ENCODE measurements around the gene QPRT. TPM values are rescaled to one million over a fixed set of nuclear protein-coding genes. Genes with fewer than 3 reads are reported as not detected.
"Not testable (repeated sequence)": the region's sequence is repeated elsewhere in the genome, so short reads cannot be mapped to it uniquely, and the experiment has no call there.

Gene QPRT
- polyA plus RNA-seq, 3 donors from 2014 or later: 0.81 to 4.7 (median 2.1) TPM

DNA sequence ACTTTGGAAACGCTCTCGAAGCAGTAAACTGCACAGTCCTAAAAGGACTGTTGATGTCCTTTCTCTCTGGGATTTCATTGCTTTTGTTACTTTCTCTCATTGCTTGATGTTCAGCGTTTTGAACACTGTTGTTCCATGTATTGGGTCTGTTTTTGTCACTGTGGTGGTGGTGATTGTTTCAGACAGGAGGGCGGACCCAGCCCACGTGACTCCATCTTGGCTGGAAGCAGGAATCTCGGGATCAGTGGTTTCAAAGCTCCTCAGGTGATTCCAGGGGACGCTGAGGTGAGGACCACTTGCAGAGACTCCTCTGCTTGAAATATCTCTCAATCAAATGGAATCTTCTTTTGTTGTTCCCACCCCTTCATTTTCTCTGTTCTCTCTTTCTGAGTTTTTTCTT, 48.5 kb downstream of the QPRT start:
- Mint-ChIP-seq H3K36me3 (peaks cover 0 to 3% (median 3%) of the 10 kb centered on the region in 3 donors), H3K4me1 (peaks cover 21 to 22% of the 10 kb centered on the region in 2 donors), H3K27me3 (ENCODE audit: low read depth in 3 of 3) (peaks cover 2 to 5% (median 4%) of the 10 kb centered on the region in 3 donors), H3K9me3 (no peaks in the 10 kb centered on the region), H3K27ac (peak overlapping the region in 1 of 6 donors; percentile 0), H3K4me3 (no peak overlapping the region)
- DNase-seq: no peak

DNA sequence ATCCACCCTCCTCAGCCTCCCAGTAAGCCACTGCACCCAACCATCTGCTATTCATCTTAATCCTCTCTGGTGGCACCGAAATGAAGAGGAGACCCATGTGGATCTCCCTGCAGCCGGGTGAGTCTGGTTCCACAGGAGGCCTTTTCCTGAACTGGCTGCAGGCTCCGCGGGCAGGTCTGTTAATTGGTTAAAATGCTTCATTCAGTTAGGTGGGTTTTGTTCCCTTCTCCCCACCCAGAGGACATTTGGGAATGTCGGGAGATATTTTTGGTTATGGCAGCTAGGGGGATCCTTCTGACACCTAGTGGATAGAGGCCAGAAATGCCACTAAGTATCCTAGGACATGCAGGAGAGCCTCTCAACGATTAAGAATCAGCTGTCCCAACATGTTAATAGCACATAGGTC, 50.1 kb downstream of the QPRT start:
- DNase-seq: no peak
- Mint-ChIP-seq H3K36me3 (peaks cover 0 to 4% (median 3%) of the 10 kb centered on the region in 3 donors), H3K27me3 (ENCODE audit: low read depth in 3 of 3) (peaks cover 2 to 14% (median 7%) of the 10 kb centered on the region in 3 donors), H3K9me3 (no peaks in the 10 kb centered on the region), H3K4me3 (peak overlapping the region in 1 of 5 donors; percentile 29), H3K27ac (peak overlapping the region in 2 of 6 donors; percentile 49 to 68), H3K4me1 (peaks cover 35 to 37% of the 10 kb centered on the region in 2 donors)

DNA sequence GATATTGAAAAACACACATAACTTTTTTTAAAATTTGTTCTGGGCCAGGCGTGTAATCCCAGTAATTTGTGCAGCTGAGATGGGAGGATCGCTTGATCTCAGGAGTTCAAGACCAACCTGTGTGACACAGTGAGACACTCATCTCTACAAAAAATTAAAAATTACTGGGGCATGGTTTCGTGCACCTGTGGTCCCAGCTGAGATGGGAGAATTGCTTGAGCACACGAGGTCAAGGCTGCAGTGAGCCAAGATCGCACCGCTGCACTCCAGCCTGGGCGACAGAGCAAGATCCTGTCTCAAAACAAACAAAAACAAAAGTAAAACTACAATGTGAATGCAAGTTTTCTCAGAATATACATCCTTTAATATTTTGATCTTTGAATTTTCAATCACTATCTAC, 51.7 kb downstream of the QPRT start:
- Mint-ChIP-seq H3K27ac (peak overlapping the region; percentile 85 to 99 (median 92)), H3K36me3 (peaks cover 0 to 8% (median 3%) of the 10 kb centered on the region in 3 donors), H3K4me3 (peak overlapping the region; percentile 65 to 76 (median 73))

DNA sequence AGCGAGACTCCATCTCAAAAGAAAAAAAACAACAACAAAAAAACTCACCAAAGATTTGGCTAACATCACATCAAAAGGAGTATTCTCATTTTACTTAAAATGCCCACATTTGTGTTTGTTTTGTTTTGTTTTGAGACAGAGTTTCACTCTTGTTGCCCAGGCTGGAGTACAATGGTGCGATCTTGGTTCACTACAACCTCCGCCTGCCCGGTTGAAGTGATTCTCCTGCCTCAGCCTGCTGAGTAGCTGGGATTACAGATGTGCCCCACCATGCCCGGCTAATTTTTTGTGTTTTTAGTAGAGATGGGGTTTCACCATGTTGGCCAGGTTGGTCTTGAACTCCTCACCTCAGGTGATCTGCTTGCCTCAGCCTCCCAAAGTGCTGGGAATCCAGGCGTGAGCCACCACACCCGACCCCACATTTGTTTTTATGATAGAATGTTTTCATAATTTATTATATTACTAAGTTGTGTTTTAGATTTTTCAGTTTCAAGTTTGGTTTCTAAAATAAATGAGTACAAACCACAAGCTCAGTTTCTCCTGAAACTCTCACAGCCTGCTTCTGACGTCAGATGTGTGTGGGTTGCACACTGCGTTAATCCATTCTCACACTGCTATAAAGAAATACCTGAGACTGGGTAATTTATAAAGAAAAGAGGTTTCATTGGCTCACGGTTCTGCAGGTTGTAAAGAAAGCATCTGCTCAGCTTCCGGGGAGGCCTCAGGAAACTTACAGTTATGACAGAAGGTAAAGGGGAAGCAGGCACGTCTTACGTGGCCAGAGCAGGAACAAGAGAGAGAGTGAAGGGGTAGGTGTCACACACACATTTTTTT, 53.0 kb downstream of the QPRT start:
- H3K36me3 Mint-ChIP-seq, H3K9me3 Mint-ChIP-seq: not testable (repeated sequence)
- peak overlapping the region; percentile 82 to 99 (median 94) for H3K27ac Mint-ChIP-seq
- peaks cover 2 to 13% (median 7%) of the 10 kb centered on the region in 3 donors for H3K27me3 Mint-ChIP-seq (ENCODE audit: low read depth in 3 of 3)
- peak overlapping the region; percentile 68 to 85 (median 77) for H3K4me3 Mint-ChIP-seq
- DNase-seq: peak; percentile 56 to 62 (median 60)
- H3K4me1 Mint-ChIP-seq: peaks cover 58 to 59% of the 10 kb centered on the region in 2 donors

More for the DNA sequence above, 51.7 kb downstream of the QPRT start:
- Mint-ChIP-seq H3K9me3 (no peaks in the 10 kb centered on the region), H3K4me1 (peaks cover 45 to 46% of the 10 kb centered on the region in 2 donors), H3K27me3 (ENCODE audit: low read depth in 3 of 3) (peaks cover 2 to 13% (median 7%) of the 10 kb centered on the region in 3 donors)
- DNase-seq: no peak

DNA sequence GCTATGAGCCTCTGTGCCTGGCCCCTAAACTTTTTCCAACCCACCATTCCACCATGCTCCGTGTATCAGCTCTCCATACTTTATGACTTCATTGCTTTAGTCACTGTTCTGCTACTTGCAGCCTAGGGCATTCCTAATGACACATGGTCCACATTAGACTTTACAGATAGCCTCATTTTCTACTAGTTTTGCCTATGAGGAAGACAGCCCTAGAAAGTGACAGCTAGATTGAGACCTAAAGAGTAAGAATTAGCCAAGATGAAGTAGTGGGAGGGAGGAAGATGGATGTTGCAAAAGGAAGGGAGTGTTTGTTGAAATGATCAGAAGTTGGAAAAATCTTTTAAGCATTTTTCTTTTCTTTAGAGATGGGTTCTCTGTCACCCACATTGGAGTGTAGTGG, 55.8 kb downstream of the QPRT start:
- Mint-ChIP-seq H3K4me3 (peak overlapping the region in 2 of 5 donors; percentile 12 to 33), H3K9me3 (no peaks in the 10 kb centered on the region), H3K36me3 (peaks cover 0 to 13% (median 7%) of the 10 kb centered on the region in 3 donors), H3K27me3 (ENCODE audit: low read depth in 3 of 3) (peaks cover 2 to 11% (median 10%) of the 10 kb centered on the region in 3 donors), H3K27ac (peak overlapping the region; percentile 0 to 83 (median 67)), H3K4me1 (peaks cover 81 to 83% of the 10 kb centered on the region in 2 donors)
- no peak for DNase-seq

DNA sequence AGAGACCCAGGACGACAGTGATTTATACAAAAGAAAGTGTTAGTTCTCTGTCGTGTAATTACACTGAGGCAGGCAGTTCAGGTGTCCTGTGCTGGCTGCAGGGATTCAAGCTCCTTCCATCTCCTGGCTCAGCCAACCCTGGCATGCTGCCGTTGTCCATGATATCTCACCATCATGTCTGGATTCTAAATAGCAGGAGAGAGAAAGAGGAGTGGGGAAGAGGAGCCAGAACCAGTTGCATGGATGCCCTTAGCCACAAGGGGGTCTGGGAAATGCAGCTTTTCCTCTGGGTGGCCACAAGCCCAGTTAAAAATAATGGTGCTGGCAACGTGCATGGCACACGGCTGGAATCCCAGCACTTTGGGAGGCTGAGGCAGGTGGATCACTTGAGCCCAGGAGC, 57.1 kb downstream of the QPRT start:
- DNase-seq: no peak
- peaks cover 86 to 90% of the 10 kb centered on the region in 2 donors for H3K4me1 Mint-ChIP-seq
- H3K36me3 Mint-ChIP-seq: peaks cover 0 to 16% (median 16%) of the 10 kb centered on the region in 3 donors
- peak overlapping the region in 1 of 5 donors; percentile 19 for H3K4me3 Mint-ChIP-seq
- H3K27ac Mint-ChIP-seq: peak overlapping the region in 5 of 6 donors; percentile 75 to 95 (median 81)
- H3K9me3 Mint-ChIP-seq: no peaks in the 10 kb centered on the region
- H3K27me3 Mint-ChIP-seq (ENCODE audit: low read depth in 3 of 3): peaks cover 4 to 15% (median 12%) of the 10 kb centered on the region in 3 donors

DNA sequence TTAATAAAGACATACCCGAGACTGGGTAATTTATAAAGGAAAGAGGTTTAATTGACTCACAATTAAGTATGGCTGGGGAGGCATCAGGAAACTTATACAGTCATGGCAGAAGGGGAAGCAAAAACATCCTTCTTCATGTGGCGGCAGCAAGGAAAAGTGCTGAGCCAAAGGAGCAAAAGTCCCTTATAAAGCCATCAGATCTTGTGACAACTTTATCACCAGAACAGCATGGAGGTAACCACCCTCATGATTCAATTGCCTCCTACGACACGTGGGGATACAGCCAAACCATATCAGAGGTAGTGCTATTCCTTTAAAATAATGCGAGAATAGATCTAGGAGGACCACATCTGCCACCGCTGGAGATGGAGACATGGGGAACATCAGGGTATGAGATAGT, 57.8 kb downstream of the QPRT start:
- Mint-ChIP-seq H3K4me1 (peaks cover 89 to 90% of the 10 kb centered on the region in 2 donors), H3K27ac (peak overlapping the region in 5 of 6 donors; percentile 75 to 95 (median 81)), H3K27me3 (ENCODE audit: low read depth in 3 of 3) (peaks cover 9 to 15% (median 12%) of the 10 kb centered on the region in 3 donors), H3K36me3 (peaks cover 3 to 17% (median 16%) of the 10 kb centered on the region in 3 donors), H3K4me3 (peak overlapping the region in 1 of 5 donors; percentile 25), H3K9me3 (no peaks in the 10 kb centered on the region)
- DNase-seq: no peak

DNA sequence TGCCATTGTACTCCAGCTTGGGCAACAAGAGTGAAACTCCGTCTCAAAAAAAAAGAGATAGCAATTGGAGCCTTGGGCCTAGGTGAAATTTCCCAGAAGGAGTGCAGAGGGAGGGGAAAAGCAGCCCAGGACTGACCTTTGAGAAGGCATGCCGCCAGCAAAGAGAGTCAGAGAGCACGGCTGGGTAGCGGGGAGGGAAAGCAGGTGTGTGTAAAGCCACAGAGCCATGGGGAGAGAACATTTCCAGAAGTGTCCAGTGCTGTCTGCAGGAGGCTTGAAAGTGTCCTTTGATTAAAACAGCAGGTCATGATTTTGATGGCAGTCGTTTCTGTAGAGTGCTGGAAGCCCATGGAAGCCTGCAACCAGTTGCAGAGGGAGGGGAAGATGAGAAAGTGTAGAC, 58.7 kb downstream of the QPRT start:
- Mint-ChIP-seq H3K27ac (peak overlapping the region; percentile 89 to 99 (median 94)), H3K9me3 (no peaks in the 10 kb centered on the region), H3K4me1 (peaks cover 89 to 91% of the 10 kb centered on the region in 2 donors), H3K4me3 (peak overlapping the region; percentile 29 to 69 (median 61)), H3K36me3 (peaks cover 3 to 25% (median 13%) of the 10 kb centered on the region in 3 donors), H3K27me3 (ENCODE audit: low read depth in 3 of 3) (peaks cover 9 to 15% (median 10%) of the 10 kb centered on the region in 3 donors)
- no peak for DNase-seq

DNA sequence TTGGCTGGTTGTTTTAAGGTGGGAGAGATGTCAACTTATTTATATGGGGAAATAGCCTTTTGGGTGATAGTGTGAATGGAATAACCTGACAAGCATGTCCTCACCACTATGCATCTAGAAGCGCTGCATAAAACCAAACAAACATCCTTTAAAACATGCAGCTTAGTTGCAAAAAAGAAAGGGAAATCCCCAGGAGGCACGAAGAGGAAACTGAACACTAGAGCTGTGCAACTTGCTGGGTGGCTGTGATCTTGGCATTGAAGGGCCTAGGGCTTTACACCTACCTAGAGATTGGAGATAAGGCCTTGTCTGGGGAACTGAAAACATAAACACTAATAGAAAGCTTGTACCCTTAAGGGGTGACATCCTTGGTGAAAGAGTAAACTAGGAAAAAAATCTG, 59.5 kb downstream of the QPRT start:
- peak; percentile 73 to 76 (median 75) for DNase-seq
- peak overlapping the region; percentile 89 to 99 (median 94) for H3K27ac Mint-ChIP-seq
- H3K36me3 Mint-ChIP-seq: peaks cover 6 to 33% (median 13%) of the 10 kb centered on the region in 3 donors
- H3K27me3 Mint-ChIP-seq (ENCODE audit: low read depth in 3 of 3): peaks cover 7 to 12% (median 11%) of the 10 kb centered on the region in 3 donors
- no peaks in the 10 kb centered on the region for H3K9me3 Mint-ChIP-seq
- H3K4me3 Mint-ChIP-seq: peak overlapping the region; percentile 29 to 73 (median 62)
- H3K4me1 Mint-ChIP-seq: peaks cover 89 to 92% of the 10 kb centered on the region in 2 donors

DNA sequence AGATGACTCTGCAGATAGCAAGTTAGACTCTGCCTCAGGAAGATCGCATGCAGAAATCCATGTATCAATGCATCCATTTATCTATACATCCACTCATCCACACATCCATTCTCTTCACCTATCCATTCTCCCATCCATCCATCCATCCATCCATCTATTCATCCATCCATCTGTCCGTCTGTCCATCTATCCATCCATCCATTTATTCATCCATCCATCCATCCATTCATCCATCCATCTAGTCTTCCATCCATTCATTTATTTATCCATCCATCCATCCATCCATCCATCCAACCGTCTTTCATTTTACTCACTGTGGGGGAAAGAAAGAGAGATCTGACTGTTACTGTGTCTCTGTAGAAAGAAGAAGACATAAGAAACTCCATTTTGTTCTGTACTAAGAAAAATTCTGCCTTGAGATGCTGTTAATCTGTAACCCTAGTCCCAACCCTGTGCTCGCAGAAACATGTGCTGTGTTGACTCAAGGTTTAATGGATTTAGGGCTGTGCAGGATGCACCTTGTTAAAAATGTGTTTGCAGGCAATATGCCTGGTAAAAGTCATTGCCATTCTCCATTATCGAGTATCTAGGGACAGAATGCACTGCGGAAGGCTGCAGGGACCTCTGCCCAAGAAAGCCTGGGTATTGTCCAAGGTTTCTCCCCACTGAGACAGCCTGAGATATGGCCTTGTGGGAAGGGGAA, 61.1 kb downstream of the QPRT start:
- peaks cover 86 to 87% of the 10 kb centered on the region in 2 donors for H3K4me1 Mint-ChIP-seq
- peaks cover 11 to 43% (median 13%) of the 10 kb centered on the region in 3 donors for H3K36me3 Mint-ChIP-seq
- H3K27ac Mint-ChIP-seq: peak overlapping the region; percentile 91 to 100 (median 95)
- peaks cover 10 to 19% (median 16%) of the 10 kb centered on the region in 3 donors for H3K27me3 Mint-ChIP-seq (ENCODE audit: low read depth in 3 of 3)
- peak overlapping the region; percentile 1 to 87 (median 39) for H3K4me3 Mint-ChIP-seq
- H3K9me3 Mint-ChIP-seq, DNase-seq: not testable (repeated sequence)

DNA sequence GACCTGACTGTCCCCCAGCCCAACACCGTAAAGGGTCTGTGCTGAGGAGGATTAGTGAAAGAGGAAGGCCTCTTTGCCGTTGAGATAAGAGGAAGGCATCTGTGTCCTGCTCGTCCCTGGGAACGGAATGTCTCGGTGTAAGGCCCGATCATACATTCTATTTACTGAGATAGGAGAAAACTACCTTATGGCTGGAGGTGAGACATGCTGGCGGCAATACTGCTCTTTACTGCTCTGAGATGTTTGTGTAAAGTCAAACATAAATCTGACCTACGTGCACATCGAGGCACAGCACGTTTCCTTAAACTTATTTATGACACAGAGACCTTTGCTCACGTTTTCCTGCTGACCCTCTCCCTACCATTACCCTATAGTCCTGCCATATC, 61.6 kb downstream of the QPRT start:
- Mint-ChIP-seq H3K4me3 (peak overlapping the region in 4 of 5 donors; percentile 8 to 87 (median 48)), H3K27ac (peak overlapping the region; percentile 91 to 100 (median 95))

DNA sequence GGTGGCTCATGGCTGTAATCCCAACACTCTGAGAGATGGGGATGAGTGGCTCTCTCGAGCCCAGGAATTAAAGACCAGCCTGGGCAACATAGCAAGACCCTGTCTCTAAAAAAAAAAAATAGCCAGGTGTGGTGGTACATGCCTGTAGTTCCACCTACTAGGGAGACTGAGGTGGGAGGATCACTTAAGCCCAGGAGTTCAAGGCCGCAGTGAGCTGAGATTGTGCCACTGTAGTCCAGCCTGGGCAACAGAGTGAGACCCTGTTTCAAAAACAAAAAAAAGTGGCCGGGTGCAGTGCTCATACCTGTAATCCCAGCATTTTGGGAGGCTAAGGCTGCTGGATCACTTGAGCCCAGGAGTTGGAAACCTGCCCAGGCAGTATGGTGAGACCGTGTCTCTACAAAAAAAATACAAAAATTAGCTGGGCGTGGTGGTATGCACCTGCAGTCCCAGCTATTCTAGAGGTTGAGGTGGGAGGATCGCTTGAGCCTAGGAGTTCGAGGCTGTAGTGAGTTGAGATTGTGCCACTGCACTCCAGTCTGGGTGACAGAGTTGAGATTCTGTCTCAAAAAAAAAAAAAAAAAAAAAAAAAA, 63.8 kb downstream of the QPRT start:
- no peak for DNase-seq
- Mint-ChIP-seq H3K27ac (peak overlapping the region; percentile 91 to 100 (median 96)), H3K36me3 (peaks cover 13 to 48% (median 15%) of the 10 kb centered on the region in 3 donors)

More for the DNA sequence above, 61.6 kb downstream of the QPRT start:
- Mint-ChIP-seq H3K27me3 (ENCODE audit: low read depth in 3 of 3) (peaks cover 14 to 25% (median 22%) of the 10 kb centered on the region in 3 donors), H3K4me1 (peaks cover 84 to 88% of the 10 kb centered on the region in 2 donors), H3K36me3 (peaks cover 11 to 43% (median 13%) of the 10 kb centered on the region in 3 donors)
- not testable (repeated sequence) for DNase-seq, H3K9me3 Mint-ChIP-seq

DNA sequence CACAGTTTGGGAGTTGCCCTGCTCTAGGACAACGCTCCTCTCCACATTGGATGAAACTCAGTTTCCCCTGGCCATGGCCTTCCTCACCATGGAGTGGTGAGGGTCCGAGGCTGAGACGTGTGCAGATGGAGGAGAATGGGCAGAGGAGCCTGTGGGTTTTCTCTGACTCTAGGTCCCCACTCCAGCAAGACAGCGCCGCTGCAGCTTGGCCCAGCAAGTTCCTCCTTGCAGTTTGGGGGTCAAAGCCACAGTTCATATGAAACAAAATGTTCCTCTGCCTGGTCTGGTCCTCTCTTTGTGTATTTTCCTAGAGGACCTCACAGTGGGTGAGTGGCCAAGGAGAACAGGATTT, 64.5 kb downstream of the QPRT start:
- Mint-ChIP-seq H3K4me3 (peak overlapping the region; percentile 79 to 98 (median 83)), H3K4me1 (peaks cover 74 to 83% of the 10 kb centered on the region in 2 donors), H3K27me3 (ENCODE audit: low read depth in 3 of 3) (peaks cover 26 to 33% (median 32%) of the 10 kb centered on the region in 3 donors), H3K36me3 (peaks cover 13 to 50% (median 15%) of the 10 kb centered on the region in 3 donors), H3K9me3 (no peaks in the 10 kb centered on the region), H3K27ac (peak overlapping the region; percentile 91 to 100 (median 96))
- no peak for DNase-seq

More for the DNA sequence above, 63.8 kb downstream of the QPRT start:
- H3K27me3 Mint-ChIP-seq (ENCODE audit: low read depth in 3 of 3): peaks cover 26 to 33% (median 32%) of the 10 kb centered on the region in 3 donors
- peaks cover 80 to 87% of the 10 kb centered on the region in 2 donors for H3K4me1 Mint-ChIP-seq
- no peaks in the 10 kb centered on the region for H3K9me3 Mint-ChIP-seq
- peak overlapping the region; percentile 79 to 98 (median 83) for H3K4me3 Mint-ChIP-seq
